Lower leg skin (tissue), 3 donors: ENCODE measurements around the gene KCNQ2.

ENCODE experiments used
- POLR2A ChIP-seq, 2 donors: fragments of 450-650 bp; IDR thresholded peaks; one replicate each; pipeline ENCODE4 v1.6.1; 2016 to 2017; ENCODE audit warnings: antibody characterized with exemption in 2 of 2, mild to moderate bottlenecking in 1 of 2, moderate library complexity in 1 of 2
- TF ChIP-seq, protein P1 (sequence below), 3 donors: fragments of 450-650 bp; IDR thresholded peaks; one replicate each; pipeline ENCODE4 v1.5.1; 2016; ENCODE audit warnings: antibody characterized with exemption in 3 of 3, mild to moderate bottlenecking in 3 of 3, moderate library complexity in 2 of 3

DNA sequence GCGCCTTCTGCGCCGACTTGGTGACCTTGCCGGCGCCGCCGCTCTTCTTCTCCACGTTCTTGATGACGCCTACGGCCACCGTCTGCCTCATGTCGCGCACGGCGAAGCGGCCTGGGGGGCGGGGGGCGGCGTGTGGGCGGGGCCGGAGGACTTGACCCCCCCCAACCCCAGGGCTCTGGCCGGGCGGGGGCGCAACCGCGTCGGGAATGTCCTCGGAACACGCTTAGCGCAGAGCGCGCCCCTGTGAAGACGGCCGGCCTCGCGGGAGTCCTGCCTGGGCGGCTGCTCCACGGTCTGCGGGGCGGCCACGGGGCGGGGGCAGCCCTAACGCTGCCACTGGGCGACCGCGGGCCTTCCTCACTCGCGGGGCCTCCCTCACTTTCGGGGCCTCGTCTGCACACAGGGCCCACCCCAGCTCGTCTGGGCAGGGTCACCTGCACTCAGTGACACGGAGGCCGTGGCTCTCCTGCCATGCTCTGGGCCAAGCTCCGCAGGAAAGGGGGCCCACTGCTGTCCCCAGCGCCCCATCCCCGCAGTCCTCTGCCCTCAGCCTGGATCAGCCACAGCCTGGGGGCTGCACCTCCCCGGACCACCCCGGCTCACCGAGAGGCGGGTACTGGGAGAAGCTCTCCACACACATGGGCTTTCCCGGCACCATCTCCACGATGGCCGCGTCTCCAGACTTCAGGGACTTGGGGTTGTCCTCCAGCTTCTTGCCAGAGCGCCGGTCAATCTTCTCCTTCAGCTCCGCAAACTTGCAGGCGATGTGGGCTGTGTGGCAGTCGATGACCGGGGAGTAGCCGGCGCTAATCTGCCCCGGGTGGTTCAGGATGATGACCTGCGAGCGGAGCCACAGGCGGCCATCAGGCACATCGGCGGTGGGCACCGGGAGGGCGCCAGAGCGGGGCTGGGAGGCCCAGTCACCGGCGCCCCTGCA lies 16.1 kb upstream of the KCNQ2 start:
- TF ChIP-seq, protein P1, sequence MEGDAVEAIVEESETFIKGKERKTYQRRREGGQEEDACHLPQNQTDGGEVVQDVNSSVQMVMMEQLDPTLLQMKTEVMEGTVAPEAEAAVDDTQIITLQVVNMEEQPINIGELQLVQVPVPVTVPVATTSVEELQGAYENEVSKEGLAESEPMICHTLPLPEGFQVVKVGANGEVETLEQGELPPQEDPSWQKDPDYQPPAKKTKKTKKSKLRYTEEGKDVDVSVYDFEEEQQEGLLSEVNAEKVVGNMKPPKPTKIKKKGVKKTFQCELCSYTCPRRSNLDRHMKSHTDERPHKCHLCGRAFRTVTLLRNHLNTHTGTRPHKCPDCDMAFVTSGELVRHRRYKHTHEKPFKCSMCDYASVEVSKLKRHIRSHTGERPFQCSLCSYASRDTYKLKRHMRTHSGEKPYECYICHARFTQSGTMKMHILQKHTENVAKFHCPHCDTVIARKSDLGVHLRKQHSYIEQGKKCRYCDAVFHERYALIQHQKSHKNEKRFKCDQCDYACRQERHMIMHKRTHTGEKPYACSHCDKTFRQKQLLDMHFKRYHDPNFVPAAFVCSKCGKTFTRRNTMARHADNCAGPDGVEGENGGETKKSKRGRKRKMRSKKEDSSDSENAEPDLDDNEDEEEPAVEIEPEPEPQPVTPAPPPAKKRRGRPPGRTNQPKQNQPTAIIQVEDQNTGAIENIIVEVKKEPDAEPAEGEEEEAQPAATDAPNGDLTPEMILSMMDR (IDR thresholded peaks at IDR 0.05) = no peak
- TF ChIP-seq POLR2A (IDR thresholded peaks at IDR 0.05) = no peak
